HCT116 (cell line): Measurements from ENCODE around the gene GPR15. TPM values are rescaled to one million over a fixed set of nuclear protein-coding genes. Genes with fewer than 3 reads are reported as not detected.

Experiments used
- ATAC-seq: fragments of 200-7000 bp; cut with Tn5 transposase; 2 replicates; pipeline ENCODE4 v1.9.1; 2020; ENCODE audit warnings: mild to moderate bottlenecking, moderate library complexity
- BruUV-seq: library from RNA; stranded (reverse); fragments of 400-500 nt; replicated peaks from 2 replicates; lab custom pipeline; 2021; lab: Mats Ljungman, UMichigan
- CTCF ChIA-PET: fragments of 300-600 bp; sonication (Branson Sonifier 250); formaldehyde crosslinking; loops from one replicate; lab custom pipeline; 2021; ENCODE audit warnings: antibody characterized with exemption; lab: Charles Lee
- POLR2A ChIA-PET: fragments of 300-600, 350-600 bp; sonication (Branson Sonifier 250); formaldehyde crosslinking; loops from one replicate; lab custom pipeline; 2021; ENCODE audit warnings: antibody characterized with exemption; lab: Charles Lee
- RAD21 ChIA-PET, 2 experiments: fragments of 300-600 bp; sonication (Branson Sonifier 250); formaldehyde crosslinking; loops; one replicate each; lab custom pipeline; 2023; ENCODE audit warnings: low total read pairs in 2 of 2; ENCODE audit not compliant: uncharacterized antibody in 2 of 2, unreplicated experiment in 2 of 2, low non-redundant PET in 1 of 2; lab: Charles Lee
- DNase-seq: peaks from one replicate; pipeline ENCODE4 v3.0.0-alpha.2; 2010; ENCODE audit warnings: low read depth, low spot score
- H2AFZ ChIP-seq: fragments of 200-600 bp; shearing (Covaris generic), sonication (generic); 2 replicates; pipeline ENCODE4 v1.6.1; 2017; ENCODE audit warnings: low read depth, mixed run types, mixed read lengths, antibody characterized with exemption, low read length; ENCODE audit not compliant: poor library complexity, severe bottlenecking
- H3K27ac ChIP-seq: 2 replicates; pipeline ENCODE4 v1.5.1; 2012; ENCODE audit warnings: low read depth, low read length
- H3K27me3 ChIP-seq: fragments of 200-600 bp; sonication (generic); 2 replicates; pipeline ENCODE4 v1.6.1; 2016; ENCODE audit warnings: mixed run types, low read length, mixed read lengths; ENCODE audit not compliant: insufficient read depth
- H3K36me3 ChIP-seq, 2 experiments: fragments of 200-500 bp in 1 of 2; fragments of 200-600 bp in 1 of 2; sonication (Bioruptor generic) in 1 of 2; sonication (generic) in 1 of 2; 2 replicates each; pipeline versions ENCODE4 v1.5.1 to v1.6.1; 2014 to 2016; ENCODE audit warnings: low read length in 2 of 2, inconsistent platforms in 1 of 2, mixed read lengths in 1 of 2, mixed run types in 1 of 2; ENCODE audit not compliant: insufficient read depth in 2 of 2, control insufficient read depth in 1 of 2
- H3K4me1 ChIP-seq, 2 experiments: fragments of 200-600 bp in 1 of 2; sonication (generic) in 1 of 2; 2 replicates each; pipeline versions ENCODE4 v1.5.1 to v1.6.1; 2012 to 2017; ENCODE audit warnings: low read length in 2 of 2, inconsistent platforms in 1 of 2, mild to moderate bottlenecking in 1 of 2, mixed read lengths in 1 of 2, mixed run types in 1 of 2, moderate library complexity in 1 of 2; ENCODE audit not compliant: insufficient read depth in 2 of 2, control insufficient read depth in 1 of 2
- H3K4me2 ChIP-seq: fragments of 200-600 bp; sonication (generic); 2 replicates; pipeline ENCODE4 v1.6.1; 2017; ENCODE audit warnings: mixed run types, low read length, mixed read lengths
- H3K4me3 ChIP-seq, 2 experiments: fragments of 200-600 bp in 1 of 2; sonication (generic) in 1 of 2; replicated peaks in 1 of 2; 2 replicates each; pipeline ENCODE4 v1.5.1; 2011 to 2016; ENCODE audit warnings: low read length in 2 of 2, control low read depth in 1 of 2, low read depth in 1 of 2, mild to moderate bottlenecking in 1 of 2, mixed read lengths in 1 of 2, mixed run types in 1 of 2
- H3K79me2 ChIP-seq: fragments of 200-600 bp; sonication (generic); 2 replicates; pipeline ENCODE4 v1.6.1; 2017; ENCODE audit warnings: mild to moderate bottlenecking, mixed run types, low read length, moderate library complexity, mixed read lengths; ENCODE audit not compliant: insufficient read depth
- H3K9ac ChIP-seq: fragments of 200-600 bp; sonication (generic); 2 replicates; pipeline ENCODE4 v1.6.1; 2016; ENCODE audit warnings: low read length, mixed read lengths
- H3K9me2 ChIP-seq: fragments of 200-600 bp; sonication (generic), shearing (Covaris generic); 2 replicates; pipeline ENCODE4 v1.6.1; 2017; ENCODE audit warnings: mixed run types, mild to moderate bottlenecking, moderate library complexity; ENCODE audit not compliant: insufficient read depth
- H3K9me3 ChIP-seq, 2 experiments: fragments of 200-500 bp in 1 of 2; fragments of 200-600 bp in 1 of 2; sonication (Bioruptor generic) in 1 of 2; sonication (generic) in 1 of 2; 2 replicates each; pipeline ENCODE4 v1.6.1; 2014 to 2017; ENCODE audit warnings: low read length in 2 of 2, mixed read lengths in 2 of 2, inconsistent platforms in 1 of 2, low read depth in 1 of 2, mild to moderate bottlenecking in 1 of 2, mixed run types in 1 of 2, moderate library complexity in 1 of 2; ENCODE audit not compliant: control insufficient read depth in 1 of 2, insufficient read depth in 1 of 2
- H4K20me1 ChIP-seq: fragments of 200-600 bp; sonication (generic), shearing (Covaris generic); 2 replicates; pipeline ENCODE4 v1.6.1; 2017; ENCODE audit warnings: mixed run types, mild to moderate bottlenecking, moderate library complexity; ENCODE audit not compliant: insufficient read depth
- CBX3 ChIP-seq: IDR thresholded peaks from 2 replicates; pipeline ENCODE4 v1.6.1; 2012; ENCODE audit warnings: low read depth
- CEBPB ChIP-seq: IDR thresholded peaks from 2 replicates; pipeline ENCODE4 v1.6.1; 2012; ENCODE audit warnings: low read depth
- ELF1 ChIP-seq: IDR thresholded peaks from 2 replicates; pipeline ENCODE4 v1.6.1; 2012; ENCODE audit warnings: low read depth, borderline replicate concordance
- EZH2phosphoT487 ChIP-seq: fragments of 200-600 bp; IDR thresholded peaks from 2 replicates; pipeline ENCODE4 v1.6.1; 2018; ENCODE audit warnings: antibody characterized with exemption, borderline replicate concordance
- JUND ChIP-seq: IDR thresholded peaks from 2 replicates; pipeline ENCODE4 v1.6.1; 2012
- RAD21 ChIP-seq: IDR thresholded peaks from 2 replicates; pipeline ENCODE4 v1.6.1; 2012; ENCODE audit warnings: low read depth, mild to moderate bottlenecking
- SIN3A ChIP-seq: IDR thresholded peaks from 2 replicates; pipeline ENCODE4 v1.6.1; 2012; ENCODE audit warnings: low read depth
- SP1 ChIP-seq: IDR thresholded peaks from 2 replicates; pipeline ENCODE4 v1.6.1; 2012; ENCODE audit warnings: low read depth
- intact Hi-C: fragments of 100-400 bp; cut with micrococcal nuclease; formaldehyde crosslinking; loops from 2 replicates; pipeline ENCODE4 v1.10.0; 2022
- total RNA-seq: library from RNA; stranded (reverse); gene quantifications from one replicate; pipeline ENCODE4 v1.2.1, GENCODE V29; 2021; ENCODE audit not compliant: unreplicated experiment

Gene GPR15
- total RNA-seq, 1 experiment from 2014 or later, result 1.1 TPM

DNA sequence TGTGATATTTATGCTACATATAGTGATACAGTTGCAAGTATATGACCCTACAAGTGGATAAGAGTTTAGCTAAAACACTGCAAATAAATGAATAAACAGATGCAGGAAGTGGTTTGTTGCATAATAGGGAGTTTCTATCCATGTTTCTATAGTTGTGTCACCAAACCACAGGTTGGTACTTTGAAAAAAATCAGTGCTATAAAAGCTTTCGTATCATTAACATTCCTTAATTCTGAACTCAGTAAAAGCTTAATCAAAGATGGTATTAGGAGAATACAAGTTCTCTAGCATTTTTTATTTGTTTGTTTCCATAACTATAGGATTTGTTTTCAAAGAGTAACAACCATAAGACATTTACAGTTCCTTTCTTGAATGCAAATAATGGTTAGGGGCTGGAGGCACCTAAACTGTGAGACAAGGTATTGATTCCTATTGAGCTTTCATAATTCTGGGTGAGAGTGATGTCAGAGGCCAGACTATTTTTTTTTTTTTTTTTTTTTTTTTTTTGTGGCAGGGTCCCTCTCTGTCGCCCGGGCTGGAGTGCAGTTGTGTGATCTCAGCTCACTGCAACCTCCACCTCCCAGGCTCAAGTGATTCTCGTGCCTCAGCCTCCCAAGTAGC is 32.0 kb downstream of the GPR15 start (continued):
- no peak for TF ChIP-seq ELF1
- peak; percentile 53; the same call in 1 of the 2 replicates for TF ChIP-seq JUND
- TF ChIP-seq EZH2phosphoT487, result no peak
- TF ChIP-seq SIN3A, result no peak
- TF ChIP-seq CEBPB, result peak; percentile 94
- TF ChIP-seq, all 23 proteins: peak for 6

DNA sequence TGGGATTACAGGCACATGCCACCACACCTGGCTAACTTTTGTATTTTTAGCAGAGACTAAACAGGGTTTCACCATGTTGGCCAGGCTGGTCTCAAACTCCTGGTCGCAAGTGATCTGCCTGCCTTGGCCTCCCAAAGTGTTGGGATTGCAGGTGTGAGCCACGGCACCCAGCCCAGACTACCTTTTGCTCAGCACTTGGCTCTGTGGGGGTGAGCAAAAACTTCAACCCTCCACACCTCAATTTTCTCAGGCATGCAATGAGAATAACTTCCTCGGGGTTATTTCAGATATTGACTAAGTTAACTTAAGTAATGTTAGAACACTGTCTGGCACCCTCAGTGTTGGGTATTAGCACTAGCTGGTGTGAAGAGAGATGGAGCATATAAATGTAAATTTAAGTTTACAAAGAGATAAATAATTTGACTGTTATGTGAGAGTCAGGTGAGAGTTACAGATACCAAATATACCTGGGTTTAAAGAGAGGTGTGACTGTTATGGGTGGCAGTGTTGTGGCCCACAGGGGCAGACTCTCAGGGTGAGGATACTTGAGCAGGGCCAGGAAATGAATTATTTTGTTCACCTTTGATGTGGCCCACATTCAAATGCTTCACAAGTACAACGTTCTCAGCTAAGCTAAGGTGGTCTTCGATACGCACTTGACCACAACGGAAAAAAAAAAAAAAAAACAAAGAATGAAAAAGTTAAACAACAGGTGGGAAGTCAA is 32.7 kb downstream of the GPR15 start:
- Histone ChIP-seq H3K4me3 (no peak overlapping the region), H3K9me3 (no peaks in the 10 kb centered on the region), H3K4me2 (peak overlapping the region; percentile 38), H4K20me1 (no peaks in the 10 kb centered on the region), H2AFZ (no peak overlapping the region), H3K4me1 (peaks cover 59 to 77% of the 10 kb centered on the region in 2 experiments), H3K27me3 (no peaks in the 10 kb centered on the region), H3K36me3 (no peaks in the 10 kb centered on the region), H3K79me2 (no peaks in the 10 kb centered on the region; the same call in none of the 2 replicates), H3K9ac (peak overlapping the region; percentile 59), H3K27ac (peak overlapping the region; percentile 83), H3K9me2 (no peaks in the 10 kb centered on the region)
- POLR2A ChIA-PET, result interaction anchor here (0.9 to 2.5 kb wide), 13 partner anchors 8 to 81 kb away, joined by 3 to 12 read pairs (median 4); partner anchors contain the start of genes CLDND1 and CPOX
- RAD21 ChIA-PET, result no interaction called here
- CTCF ChIA-PET, result interaction anchor here (1.4 kb wide), 1 partner anchor 10 kb away, joined by 4 read pairs; no protein-coding TSS in a partner anchor
- intact Hi-C loops, result no loop called here
- ATAC-seq (peak; percentile 56), DNase-seq (no peak)
- TF ChIP-seq SP1 (0 out of 2 replicates have a peak, but pooled peaks have one; percentile 25), CBX3 (0 out of 2 replicates have a peak, but pooled peaks have one; percentile 11), JUND (0 out of 2 replicates have a peak, but pooled peaks have one; percentile 28), RAD21 (0 out of 2 replicates have a peak, but pooled peaks have one; percentile 2), SIN3A (no peak)
- BruUV-seq, result TSS peak; percentile 34
